DND-41 (cell line): ENCODE measurements around the gene ADM2.

Experiments used
- EZH2 ChIP-seq: IDR thresholded peaks from 3 replicates; pipeline ENCODE4 v1.6.1; 2012; ENCODE audit warnings: borderline replicate concordance, low read depth, mild to moderate bottlenecking, moderate library complexity, low read length, inconsistent platforms; ENCODE audit not compliant: severe bottlenecking
- TF ChIP-seq, protein P1 (sequence below): IDR thresholded peaks from 2 replicates; pipeline ENCODE4 v1.5.1; 2012; ENCODE audit warnings: borderline replicate concordance, low read length, moderate library complexity, mild to moderate bottlenecking; ENCODE audit not compliant: poor library complexity, severe bottlenecking; ENCODE audit errors: extremely low read depth

DNA sequence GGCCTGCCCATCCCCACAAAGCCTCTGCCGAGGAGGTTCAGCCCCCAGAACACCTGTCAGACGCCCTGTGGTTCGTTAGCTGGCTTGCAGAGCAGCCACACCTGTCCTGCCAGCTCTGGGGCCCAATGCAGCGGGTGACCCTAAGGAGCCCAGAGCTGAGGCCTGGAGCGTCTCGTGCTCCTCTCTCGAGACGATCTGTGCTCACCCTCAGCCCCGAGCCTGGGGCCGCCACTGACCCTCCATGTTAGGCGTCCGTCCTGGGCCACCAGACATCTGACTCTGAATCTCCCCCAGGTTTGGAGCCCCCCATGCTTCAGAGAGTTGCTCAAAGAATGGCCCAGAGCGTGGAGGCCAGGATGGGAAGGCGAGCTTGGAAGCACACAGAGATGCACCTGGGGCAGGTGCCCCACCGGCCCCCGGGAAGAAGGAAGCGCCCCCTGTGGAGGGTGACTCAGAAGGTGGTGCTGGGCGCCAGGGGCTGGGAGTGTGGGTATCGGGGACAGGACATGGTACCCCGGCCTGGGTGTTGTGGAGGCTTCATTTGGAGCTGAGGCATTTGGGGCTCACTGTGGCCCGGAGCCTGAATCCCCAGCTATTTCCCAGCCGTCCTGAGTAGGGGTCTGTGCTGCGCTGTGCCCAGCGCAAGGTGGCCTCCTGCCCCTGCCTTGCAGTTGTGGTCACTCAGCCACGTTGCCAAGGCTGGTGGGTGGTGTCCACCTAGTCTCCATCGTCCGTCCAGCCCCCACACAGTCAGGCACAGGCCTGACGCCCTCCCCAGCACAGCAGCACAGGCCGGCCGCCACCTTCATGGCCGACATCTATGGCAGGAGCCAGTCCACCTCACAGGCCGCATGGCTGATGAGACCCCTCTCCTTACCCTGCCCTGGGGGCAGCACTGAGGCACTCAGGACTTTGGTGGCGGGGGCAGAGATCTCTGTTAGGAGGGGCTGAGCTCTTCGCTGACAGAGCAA lies 42.8 kb upstream of the ADM2 start:
- TF ChIP-seq, protein P1, sequence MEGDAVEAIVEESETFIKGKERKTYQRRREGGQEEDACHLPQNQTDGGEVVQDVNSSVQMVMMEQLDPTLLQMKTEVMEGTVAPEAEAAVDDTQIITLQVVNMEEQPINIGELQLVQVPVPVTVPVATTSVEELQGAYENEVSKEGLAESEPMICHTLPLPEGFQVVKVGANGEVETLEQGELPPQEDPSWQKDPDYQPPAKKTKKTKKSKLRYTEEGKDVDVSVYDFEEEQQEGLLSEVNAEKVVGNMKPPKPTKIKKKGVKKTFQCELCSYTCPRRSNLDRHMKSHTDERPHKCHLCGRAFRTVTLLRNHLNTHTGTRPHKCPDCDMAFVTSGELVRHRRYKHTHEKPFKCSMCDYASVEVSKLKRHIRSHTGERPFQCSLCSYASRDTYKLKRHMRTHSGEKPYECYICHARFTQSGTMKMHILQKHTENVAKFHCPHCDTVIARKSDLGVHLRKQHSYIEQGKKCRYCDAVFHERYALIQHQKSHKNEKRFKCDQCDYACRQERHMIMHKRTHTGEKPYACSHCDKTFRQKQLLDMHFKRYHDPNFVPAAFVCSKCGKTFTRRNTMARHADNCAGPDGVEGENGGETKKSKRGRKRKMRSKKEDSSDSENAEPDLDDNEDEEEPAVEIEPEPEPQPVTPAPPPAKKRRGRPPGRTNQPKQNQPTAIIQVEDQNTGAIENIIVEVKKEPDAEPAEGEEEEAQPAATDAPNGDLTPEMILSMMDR = no peak
- TF ChIP-seq EZH2 = no peak
